ENCODE data around the gene APBB2. TPM values are rescaled to one million over a fixed set of nuclear protein-coding genes. Genes with fewer than 3 reads are reported as not detected.

The APBB2 gene
- total and polyA plus RNA-seq, 2 of the 4 experiments (the other 2 are of a cell fraction) = 47.9 to 75.5 TPM

DNA sequence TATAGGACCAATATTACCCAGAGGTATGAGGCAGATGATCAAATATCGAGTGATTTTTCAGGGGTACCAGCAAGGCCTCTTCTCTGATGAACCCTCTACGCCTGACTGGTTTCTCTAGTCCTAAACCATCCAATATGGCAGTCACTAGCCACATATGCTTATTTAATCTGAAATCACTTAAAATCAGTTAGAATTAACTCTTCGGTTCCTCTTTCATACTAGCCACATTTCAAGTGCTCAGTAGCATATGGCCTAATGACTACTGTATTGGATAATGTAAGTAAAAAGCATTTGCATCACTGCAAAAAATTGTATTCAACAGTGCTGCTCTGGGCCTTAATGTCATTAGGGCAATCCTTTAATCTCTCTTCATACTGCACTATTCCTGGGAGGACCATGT lies 4.4 kb upstream of the APBB2 start:
- CTCF ChIA-PET = no interaction called here
- in situ Hi-C loops (cut with MboI; ENCODE audit: low sequenced_read_pairs) (loop anchor here (5.0 kb wide), 2 partner anchors 241 to 296 kb away; no protein-coding TSS in a partner anchor), intact Hi-C loops (cut with micrococcal nuclease) (no loop called here), dilution Hi-C loops (cut with HindIII; ENCODE audit: low sequenced_read_pairs, unreplicated experiment) (no loop called here)
- Histone ChIP-seq H3K4me2 (ENCODE audit: low read depth, low read length) (no peak overlapping the region), H2BK5ac (ENCODE audit: low read depth, low read length, poor library complexity, severe bottlenecking) (no peak overlapping the region), H3K9me1 (ENCODE audit: insufficient read depth, low read length) (no peaks in the 10 kb centered on the region; the same call in 1 of the 2 replicates), H3K23ac (ENCODE audit: low read depth, low read length) (no peak overlapping the region), H3K56ac (ENCODE audit: extremely low read depth, insufficient read depth, low read length) (no peak overlapping the region), H2AK9ac (replicated peaks; ENCODE audit: low read depth, low read length, poor library complexity) (no peak overlapping the region), H2BK15ac (ENCODE audit: low read depth, low read length) (no peak overlapping the region), H2AK5ac (ENCODE audit: low read depth, low read length) (no peak overlapping the region), H3K79me1 (ENCODE audit: low read depth in 1 of 2, low read length in 2 of 2) (no peaks in the 10 kb centered on the region), H3K14ac (replicated peaks; ENCODE audit: low read depth, low read length) (no peak overlapping the region), H3K27ac (ENCODE audit: insufficient read depth, low read length) (no peak overlapping the region), H4K8ac (ENCODE audit: low read depth in 2 of 2, low read length in 2 of 2) (no peak overlapping the region), H3K9ac (ENCODE audit: low read depth, low read length) (no peak overlapping the region), H2AFZ (replicated peaks; ENCODE audit: low read length, poor library complexity) (no peak overlapping the region), H3K36me3 (ENCODE audit: control insufficient read depth, insufficient read depth, low read length) (no peaks in the 10 kb centered on the region), H3K18ac (ENCODE audit: low read depth, low read length) (no peak overlapping the region), H4K5ac (ENCODE audit: low read depth, low read length) (no peak overlapping the region), H3K9me3 (ENCODE audit: control insufficient read depth, insufficient read depth, low read length) (no peaks in the 10 kb centered on the region), H2BK20ac (ENCODE audit: low read depth, low read length) (no peak overlapping the region), H3K27me3 (ENCODE audit: control insufficient read depth, insufficient read depth, low read length) (peaks cover 2% of the 10 kb centered on the region; the same call in 1 of the 2 replicates), H4K20me1 (ENCODE audit: insufficient read depth, low read length) (no peaks in the 10 kb centered on the region), H3K4me3 (ENCODE audit: insufficient read depth, low read depth, low read length) (no peak overlapping the region), H3K4ac (ENCODE audit: low read depth, low read length) (no peak overlapping the region), H3K4me1 (ENCODE audit: control insufficient read depth, insufficient read depth, low read length) (peaks cover 2% of the 10 kb centered on the region; the same call in 1 of the 2 replicates), H4K91ac (ENCODE audit: insufficient read depth, low read depth, low read length) (no peak overlapping the region), H2BK120ac (ENCODE audit: low read depth, low read length) (no peak overlapping the region)
- 92% methylated on average over 2 of the region's 3 CpGs; no CpG with 5 or more reads in 1 of the 2 experiments for WGBS, 2 experiments (ENCODE audit: extremely low coverage in 2 of 2, insufficient read length in 1 of 2)
- BruUV-seq (replicated peaks) = no TSS peak
- TF ChIP-seq CHD1 (IDR thresholded peaks at IDR 0.05; ENCODE audit: low read depth, low read length) (no peak), MXI1 (IDR thresholded peaks at IDR 0.05; ENCODE audit: borderline replicate concordance, low read depth, low read length) (no peak), FOS (IDR thresholded peaks at IDR 0.05; ENCODE audit: low read depth, low read length) (no peak), NFE2L2 (IDR thresholded peaks at IDR 0.05; ENCODE audit: low read depth, low read length) (no peak), MAFK (IDR thresholded peaks at IDR 0.05; ENCODE audit: low read depth, low read length) (no peak), POLR2A (IDR thresholded peaks at IDR 0.05; ENCODE audit: low read depth, low read length) (no peak), MAZ (IDR thresholded peaks at IDR 0.05; ENCODE audit: borderline replicate concordance, low read depth, low read length) (no peak), RFX5 (IDR thresholded peaks at IDR 0.05; ENCODE audit: low read depth, low read length) (no peak), BHLHE40 (IDR thresholded peaks at IDR 0.05; ENCODE audit: low read depth, low read length) (no peak), RCOR1 (IDR thresholded peaks at IDR 0.05; ENCODE audit: insufficient replicate concordance, low read length) (no peak), USF2 (IDR thresholded peaks at IDR 0.05; ENCODE audit: low read depth, low read length) (no peak), CEBPB (IDR thresholded peaks at IDR 0.05; ENCODE audit: low read depth, low read length) (no peak), ELK1 (IDR thresholded peaks at IDR 0.05; ENCODE audit: borderline replicate concordance, low read depth, low read length) (no peak), CTCF (conservative IDR thresholded peaks at IDR 0.05; ENCODE audit: low read depth, low read length) (no peak), RAD21 (IDR thresholded peaks at IDR 0.05; ENCODE audit: low read length) (no peak), SMC3 (IDR thresholded peaks at IDR 0.05; ENCODE audit: low read depth, low read length) (no peak)
- ATAC-seq (ENCODE audit: low read depth) = no peak
- DNase-seq = no peak
- POLR2A ChIA-PET (ENCODE audit: unreplicated experiment) = no interaction called here

Data from IMR-90 (cell line).